GM12801 (cell line): ENCODE measurements around the gene ATXN7.

Experiments used
- TF ChIP-seq, protein P1 (sequence below): IDR thresholded peaks from one replicate; pipeline ENCODE4 v1.5.1; 2011; ENCODE audit warnings: control low read depth; ENCODE audit not compliant: insufficient read length; ENCODE audit errors: extremely low read depth

Gene ATXN7

DNA sequence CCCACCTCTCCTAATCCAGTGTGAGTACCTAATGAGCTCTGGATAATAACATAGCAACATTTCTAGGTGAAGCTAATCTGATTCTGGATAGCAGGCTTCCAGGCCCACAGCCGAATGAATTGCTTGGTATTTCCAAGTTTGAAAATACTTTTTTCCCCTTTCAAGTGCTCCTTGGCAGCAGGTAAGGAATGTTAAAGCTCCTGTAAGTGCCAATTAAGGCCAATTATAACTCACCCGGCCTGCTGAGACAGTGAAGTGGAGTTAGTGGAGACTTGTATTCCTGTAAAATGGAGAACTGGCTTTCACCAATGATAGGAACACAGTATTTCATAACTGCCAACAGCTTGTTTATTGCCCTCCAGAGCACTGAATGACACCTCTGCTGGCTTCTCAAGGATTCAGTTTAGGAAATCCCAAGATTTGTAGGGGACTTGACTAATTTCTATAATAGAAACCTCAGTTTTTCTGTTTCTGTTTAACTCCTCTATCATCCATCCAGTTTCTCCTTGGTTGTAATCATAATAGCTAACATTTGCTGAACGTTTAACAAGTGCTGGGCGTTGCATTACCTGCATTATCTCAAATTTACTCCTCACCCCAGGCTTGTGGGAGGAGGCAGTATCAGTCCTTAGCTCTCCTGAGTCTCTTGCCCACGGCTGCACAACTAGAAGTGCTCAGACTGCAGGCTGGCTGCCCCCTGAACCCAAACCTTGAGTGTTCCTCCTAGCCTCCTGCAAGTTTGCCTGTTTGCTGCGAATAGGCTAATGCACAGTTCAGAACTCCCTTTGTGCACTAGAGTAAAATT, 101.2 kb downstream of the ATXN7 start:
- TF ChIP-seq, protein P1, sequence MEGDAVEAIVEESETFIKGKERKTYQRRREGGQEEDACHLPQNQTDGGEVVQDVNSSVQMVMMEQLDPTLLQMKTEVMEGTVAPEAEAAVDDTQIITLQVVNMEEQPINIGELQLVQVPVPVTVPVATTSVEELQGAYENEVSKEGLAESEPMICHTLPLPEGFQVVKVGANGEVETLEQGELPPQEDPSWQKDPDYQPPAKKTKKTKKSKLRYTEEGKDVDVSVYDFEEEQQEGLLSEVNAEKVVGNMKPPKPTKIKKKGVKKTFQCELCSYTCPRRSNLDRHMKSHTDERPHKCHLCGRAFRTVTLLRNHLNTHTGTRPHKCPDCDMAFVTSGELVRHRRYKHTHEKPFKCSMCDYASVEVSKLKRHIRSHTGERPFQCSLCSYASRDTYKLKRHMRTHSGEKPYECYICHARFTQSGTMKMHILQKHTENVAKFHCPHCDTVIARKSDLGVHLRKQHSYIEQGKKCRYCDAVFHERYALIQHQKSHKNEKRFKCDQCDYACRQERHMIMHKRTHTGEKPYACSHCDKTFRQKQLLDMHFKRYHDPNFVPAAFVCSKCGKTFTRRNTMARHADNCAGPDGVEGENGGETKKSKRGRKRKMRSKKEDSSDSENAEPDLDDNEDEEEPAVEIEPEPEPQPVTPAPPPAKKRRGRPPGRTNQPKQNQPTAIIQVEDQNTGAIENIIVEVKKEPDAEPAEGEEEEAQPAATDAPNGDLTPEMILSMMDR = no peak

DNA sequence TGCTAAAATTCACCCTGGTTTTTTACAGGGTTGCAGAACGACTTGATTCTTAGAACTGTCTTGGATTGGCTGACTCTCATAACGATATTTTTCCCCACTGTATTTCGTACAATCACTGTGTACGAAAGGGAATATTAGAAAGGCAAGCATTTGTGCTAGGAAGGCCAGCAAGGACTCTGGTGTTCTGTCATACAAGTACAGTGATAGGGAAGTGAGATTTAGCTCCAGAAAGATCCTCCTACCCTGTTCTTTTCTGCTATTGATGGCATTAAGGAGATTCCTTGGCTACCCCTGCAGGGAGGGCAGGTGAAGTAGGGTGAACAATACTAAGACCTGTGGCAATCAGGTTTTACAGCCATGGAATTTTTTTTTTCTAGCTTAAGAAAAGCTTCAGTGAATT, 102.3 kb downstream of the ATXN7 start:
- TF ChIP-seq, protein P1 = no peak

GRCh38 chr3:63966871-63967270, 103.2 kb downstream of the ATXN7 start:
- TF ChIP-seq, protein P1 = no peak

DNA sequence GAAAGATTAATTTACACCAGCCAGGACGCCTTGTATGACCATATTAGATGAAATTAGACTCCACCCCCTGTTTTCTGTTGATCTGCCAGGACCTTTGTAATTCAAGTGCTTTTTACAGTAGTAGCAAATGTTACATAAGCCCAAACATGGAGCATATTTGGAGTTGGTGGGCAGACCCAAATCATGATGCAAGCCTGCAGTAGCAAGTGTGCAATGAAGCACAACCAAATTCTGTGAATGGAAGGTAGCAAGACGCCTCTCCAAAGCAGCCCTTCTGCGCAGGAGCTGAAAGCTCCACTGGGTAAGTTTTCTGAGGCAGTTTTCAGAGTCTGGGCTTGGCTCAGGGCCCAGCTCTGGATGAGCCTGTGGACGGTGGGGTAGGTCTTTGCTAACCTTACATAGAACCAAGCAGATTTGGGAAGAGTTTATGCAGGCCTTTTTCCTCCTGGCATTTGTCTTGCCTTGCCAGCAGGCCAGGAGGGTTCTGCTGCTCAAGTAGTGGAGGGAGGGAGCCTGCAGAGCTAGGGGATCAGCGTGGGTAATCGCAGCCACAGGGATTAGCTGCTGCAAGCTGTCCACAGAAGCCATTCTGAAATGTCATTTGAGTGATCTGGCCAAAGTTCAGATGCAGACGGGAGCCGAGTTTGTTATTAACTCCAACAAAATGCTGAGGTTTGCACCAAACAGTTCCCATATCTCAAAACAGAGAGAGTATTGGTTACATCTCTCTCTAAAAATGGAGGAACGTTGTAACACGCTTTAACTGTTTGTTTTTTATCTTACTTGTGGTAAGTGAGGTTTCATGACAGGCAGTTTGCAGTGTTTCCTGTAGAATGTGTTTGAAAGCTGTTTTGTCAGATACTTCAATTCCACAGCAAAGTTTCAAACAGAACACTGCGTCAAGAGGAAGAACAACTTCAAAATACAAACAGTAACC, 104.3 kb downstream of the ATXN7 start:
- TF ChIP-seq, protein P1 = no peak

DNA sequence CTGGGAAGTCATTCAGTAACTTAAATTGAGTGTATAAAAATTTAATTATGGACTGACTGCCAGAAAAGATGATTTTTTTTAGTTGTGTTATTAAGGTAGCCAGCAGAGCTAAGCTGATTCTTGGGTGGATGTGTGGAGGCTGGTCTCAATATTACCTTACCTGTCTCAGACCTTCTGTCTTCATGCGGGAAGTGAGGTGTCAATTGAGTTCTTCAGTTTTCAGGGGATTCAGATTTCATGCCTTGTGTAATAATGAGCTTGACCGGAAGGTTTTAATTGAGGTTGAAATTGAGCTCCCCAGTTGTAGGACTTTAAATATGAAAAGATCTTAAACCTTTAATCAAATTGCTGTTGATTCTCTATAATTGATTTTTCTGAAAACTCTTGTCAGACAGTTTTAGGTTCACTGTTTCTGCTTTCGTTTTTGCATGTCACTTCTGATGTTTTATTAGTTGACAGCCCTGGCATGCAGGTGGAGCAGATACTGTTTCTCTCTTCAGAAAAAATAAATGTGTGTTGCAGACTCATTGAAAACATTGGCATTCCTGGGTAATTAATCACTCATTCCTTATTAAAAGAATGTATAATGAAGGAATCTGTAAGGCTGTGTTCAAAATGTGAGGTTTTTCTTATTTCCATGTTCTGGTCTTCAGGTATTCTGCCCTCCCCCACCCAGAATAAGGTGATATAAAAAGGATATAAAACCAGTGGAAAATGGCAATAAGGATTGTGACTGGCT, 105.1 kb downstream of the ATXN7 start:
- TF ChIP-seq, protein P1 = no peak

- TF ChIP-seq, protein P1 = no peak
These were observed 106.2 kb downstream of the ATXN7 start for GRCh38 chr3:63969876-63970275.
